OCI-LY1 (cell line): ENCODE results near the gene ZNF878.

ENCODE experiments used
- H2AFZ ChIP-seq: fragments of 200-600 bp; sonication (generic), shearing (Covaris generic); 2 replicates; pipeline ENCODE4 v1.6.0; 2014; ENCODE audit warnings: antibody characterized with exemption, mild to moderate bottlenecking, low read length
- H3F3A ChIP-seq: fragments of 200-600 bp; sonication (generic), shearing (Covaris generic); 2 replicates; pipeline ENCODE4 v1.6.0; 2014; ENCODE audit warnings: mild to moderate bottlenecking, antibody characterized with exemption, low read length, moderate library complexity; ENCODE audit not compliant: insufficient read depth
- H3K27ac ChIP-seq: fragments of 200-600 bp; sonication (generic); 2 replicates; pipeline ENCODE4 v1.5.1; 2014; ENCODE audit warnings: low read length, mixed run types, mild to moderate bottlenecking, low read depth; ENCODE audit not compliant: poor library complexity, severe bottlenecking
- H3K27me3 ChIP-seq: fragments of 200-600 bp; sonication (generic); 2 replicates; pipeline ENCODE4 v1.6.0; 2014; ENCODE audit warnings: antibody characterized with exemption, mild to moderate bottlenecking, low read length, moderate library complexity; ENCODE audit not compliant: insufficient read depth
- H3K36me3 ChIP-seq: fragments of 200-600 bp; sonication (generic); 2 replicates; pipeline ENCODE4 v1.6.1; 2014; ENCODE audit warnings: mild to moderate bottlenecking, antibody characterized with exemption, low read length, moderate library complexity, mixed read lengths; ENCODE audit not compliant: insufficient read depth
- H3K4me1 ChIP-seq: fragments of 200-600 bp; sonication (generic); 2 replicates; pipeline ENCODE4 v1.5.1; 2014; ENCODE audit warnings: mild to moderate bottlenecking, low read length, moderate library complexity; ENCODE audit not compliant: insufficient read depth, severe bottlenecking
- H3K4me2 ChIP-seq: fragments of 200-600 bp; sonication (generic), shearing (Covaris generic); 2 replicates; pipeline ENCODE4 v1.6.1; 2014; ENCODE audit warnings: low read length
- H3K4me3 ChIP-seq: fragments of 200-600 bp; sonication (generic); 2 replicates; pipeline ENCODE4 v1.5.1; 2014; ENCODE audit warnings: low read length, low read depth, mild to moderate bottlenecking, mixed read lengths; ENCODE audit not compliant: poor library complexity, severe bottlenecking
- H3K79me2 ChIP-seq: fragments of 200-600 bp; shearing (Covaris generic); 2 replicates; pipeline ENCODE4 v1.6.1; 2016; ENCODE audit warnings: mixed run types, low read length, mixed read lengths; ENCODE audit not compliant: insufficient read depth
- H3K9ac ChIP-seq: fragments of 200-600 bp; sonication (generic), shearing (Covaris generic); 2 replicates; pipeline ENCODE4 v1.6.1; 2014; ENCODE audit warnings: mild to moderate bottlenecking, low read length, mixed read lengths
- H3K9me2 ChIP-seq: fragments of 200-600 bp; sonication (generic), shearing (Covaris generic); 2 replicates; pipeline ENCODE4 v1.6.1; 2014; ENCODE audit warnings: low read depth, mild to moderate bottlenecking, low read length, mixed read lengths
- H3K9me3 ChIP-seq: fragments of 200-600 bp; shearing (Covaris generic); 2 replicates; pipeline ENCODE4 v1.6.1; 2014; ENCODE audit warnings: low read length, mixed read lengths
- H4K20me1 ChIP-seq: fragments of 200-600 bp; sonication (generic), shearing (Covaris generic); 2 replicates; pipeline ENCODE4 v1.6.0; 2016; ENCODE audit warnings: mild to moderate bottlenecking, low read length; ENCODE audit not compliant: insufficient read depth
- CTCF ChIP-seq: fragments of 200-600 bp; sonication (generic), shearing (Covaris generic); IDR thresholded peaks from 2 replicates; pipeline ENCODE4 v1.5.1; 2017; ENCODE audit warnings: mild to moderate bottlenecking, antibody characterized with exemption, low read length, moderate library complexity, mixed read lengths
- EZH2 ChIP-seq: fragments of 200-600 bp; sonication (generic), shearing (Covaris generic); IDR thresholded peaks from 2 replicates; pipeline ENCODE4 v1.8.0; 2017; ENCODE audit warnings: borderline replicate concordance, mixed run types, mild to moderate bottlenecking, antibody characterized with exemption, low read length, moderate library complexity, mixed read lengths

Gene ZNF878

GRCh38 chr19:12052497-12053169, at the start of gene ZNF878:
Gene ZNF878, minus strand, starts transcription at chr19:12052961. Its CDS starts 160 bp downstream, at chr19:12052801.
- Histone ChIP-seq H3K9me2 (no peaks in the 10 kb centered on the region), H3K9ac (peak within 1 kb of the TSS; percentile 64), H3K4me3 (peak within 1 kb of the TSS; percentile 72), H4K20me1 (no peaks in the 10 kb centered on the region), H3K27ac (no peak within 1 kb of the TSS), H3F3A (no peaks in the 10 kb centered on the region), H3K27me3 (no peaks in the 10 kb centered on the region), H3K4me2 (peak within 1 kb of the TSS; percentile 74), H3K36me3 (no peaks in the 10 kb centered on the region), H3K79me2 (no peaks in the 10 kb centered on the region), H2AFZ (peak within 1 kb of the TSS; percentile 58; the same call in 1 of the 2 replicates), H3K9me3 (peaks cover 4% of the 10 kb centered on the region; the same call in 1 of the 2 replicates), H3K4me1 (peaks cover 6% of the 10 kb centered on the region)
- TF ChIP-seq CTCF (peak; percentile 35; the same call in 1 of the 2 replicates), EZH2 (no peak)

DNA sequence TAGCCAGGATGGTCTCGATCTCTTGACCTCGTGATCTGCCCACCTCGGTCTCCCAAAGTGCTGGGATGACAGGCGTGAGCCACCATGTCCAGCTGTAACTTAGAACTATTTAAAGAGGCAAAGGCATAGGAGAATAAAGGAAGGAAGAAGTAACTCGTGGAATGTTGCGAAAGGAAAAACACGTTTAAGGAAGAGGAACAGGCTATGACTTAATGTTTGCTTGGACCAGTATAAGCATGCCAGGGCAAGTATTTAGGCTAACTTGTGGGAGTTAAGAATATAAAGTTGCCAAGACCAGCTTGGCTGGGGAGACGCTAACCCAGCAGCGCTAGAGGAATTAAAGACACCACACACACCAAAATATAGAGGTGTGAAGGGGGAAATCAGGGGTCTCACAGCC, 45.3 kb upstream of the ZNF878 start:
- H3K9ac ChIP-seq = no peak overlapping the region
- H3K27me3 ChIP-seq = no peaks in the 10 kb centered on the region
- no peaks in the 10 kb centered on the region for H3F3A ChIP-seq
- H2AFZ ChIP-seq = no peak overlapping the region
- H3K9me3 ChIP-seq = no peaks in the 10 kb centered on the region
- H3K27ac ChIP-seq = no peak overlapping the region
- H3K4me3 ChIP-seq = no peak overlapping the region
- H3K36me3 ChIP-seq = no peaks in the 10 kb centered on the region
- H3K4me1 ChIP-seq = no peaks in the 10 kb centered on the region
- no peak for TF ChIP-seq EZH2
- no peak for TF ChIP-seq CTCF
- no peaks in the 10 kb centered on the region for H3K79me2 ChIP-seq
- no peak overlapping the region for H3K4me2 ChIP-seq
- H3K9me2 ChIP-seq = no peaks in the 10 kb centered on the region
- no peaks in the 10 kb centered on the region for H4K20me1 ChIP-seq

- Histone ChIP-seq H3K9me3 (no peaks in the 10 kb centered on the region), H3K9me2 (no peaks in the 10 kb centered on the region), H3K27ac (no peak overlapping the region), H3F3A (no peaks in the 10 kb centered on the region), H3K4me3 (no peak overlapping the region), H3K4me2 (no peak overlapping the region), H4K20me1 (no peaks in the 10 kb centered on the region), H2AFZ (no peak overlapping the region), H3K9ac (no peak overlapping the region), H3K27me3 (no peaks in the 10 kb centered on the region), H3K36me3 (no peaks in the 10 kb centered on the region), H3K79me2 (no peaks in the 10 kb centered on the region), H3K4me1 (no peaks in the 10 kb centered on the region)
- no peak for TF ChIP-seq EZH2
- no peak for TF ChIP-seq CTCF
Measured at GRCh38 chr19:12095111-12095790, 42.5 kb upstream of the ZNF878 start.
